ENCODE data around the gene DCTN5. TPM values are rescaled to one million over a fixed set of nuclear protein-coding genes. Genes with fewer than 3 reads are reported as not detected.

DCTN5 gene
- total and polyA plus RNA-seq, 7 experiments from 2014 or later: 34.9 to 100 (median 54.0) TPM

- Mint-ChIP-seq H3K4me1 (peaks cover 0 to 9% (median 4%) of the 10 kb centered on the region in 7 donors), H3K9me3 (peaks cover 0 to 16% (median 6%) of the 10 kb centered on the region in 11 donors), H3K4me3 (no peak overlapping the region), H3K27ac (peak overlapping the region in 1 of 9 donors; percentile 36), H3K36me3 (peaks cover 0 to 8% (median 3%) of the 10 kb centered on the region in 5 donors), H3K27me3 (peaks cover 0 to 11% (median 3%) of the 10 kb centered on the region in 5 donors)
- Histone ChIP-seq H3K27me3 (ENCODE audit: control insufficient read depth in 2 of 2, insufficient read depth in 2 of 2, low read length in 2 of 2) (no peaks in the 10 kb centered on the region), H3K36me3 (ENCODE audit: control insufficient read depth in 2 of 3, insufficient read depth in 3 of 3, low read length in 3 of 3) (no peaks in the 10 kb centered on the region), H3K9me3 (ENCODE audit: control insufficient read depth in 2 of 3, low read length in 3 of 3) (no peaks in the 10 kb centered on the region), H3K4me1 (ENCODE audit: control insufficient read depth in 2 of 2, insufficient read depth in 2 of 2, low read length in 2 of 2) (peaks cover 0 to 10% of the 10 kb centered on the region in 2 donors), H3K27ac (ENCODE audit: low read depth, low read length) (no peak overlapping the region), H3K4me3 (ENCODE audit: low read length) (no peak overlapping the region)
- ChIA-PET CTCF (no interaction called here), POLR2A (no interaction called here)
- ATAC-seq (peak; percentile 62), DNase-seq (no peak)
- intact Hi-C loops (cut with micrococcal nuclease): no loop called here
Measured at GRCh38 chr16:23699100-23699499, 57.8 kb downstream of the DCTN5 start.

- Mint-ChIP-seq H3K4me3 (no peak overlapping the region), H3K9me3 (peaks cover 0 to 16% (median 6%) of the 10 kb centered on the region in 11 donors), H3K36me3 (peaks cover 0 to 8% (median 3%) of the 10 kb centered on the region in 5 donors), H3K27ac (no peak overlapping the region), H3K27me3 (peaks cover 3 to 14% (median 8%) of the 10 kb centered on the region in 5 donors), H3K4me1 (peaks cover 0 to 6% (median 0%) of the 10 kb centered on the region in 7 donors)
- Histone ChIP-seq H3K27me3 (ENCODE audit: control insufficient read depth in 2 of 2, insufficient read depth in 2 of 2, low read length in 2 of 2) (no peaks in the 10 kb centered on the region), H3K9me3 (ENCODE audit: control insufficient read depth in 2 of 3, low read length in 3 of 3) (no peaks in the 10 kb centered on the region), H3K36me3 (ENCODE audit: control insufficient read depth in 2 of 3, insufficient read depth in 3 of 3, low read length in 3 of 3) (no peaks in the 10 kb centered on the region), H3K4me3 (ENCODE audit: low read length) (no peak overlapping the region), H3K27ac (ENCODE audit: low read depth, low read length) (no peak overlapping the region), H3K4me1 (ENCODE audit: control insufficient read depth in 2 of 2, insufficient read depth in 2 of 2, low read length in 2 of 2) (peaks cover 0 to 10% of the 10 kb centered on the region in 2 donors)
- no peak for DNase-seq
- POLR2A ChIA-PET: no interaction called here
- intact Hi-C loops (cut with micrococcal nuclease): no loop called here
- no peak for ATAC-seq
- CTCF ChIA-PET: no interaction called here
Measured at GRCh38 chr16:23700093-23700492, 58.8 kb downstream of the DCTN5 start.

- ChIA-PET CTCF (no interaction called here), POLR2A (no interaction called here)
- intact Hi-C loops (cut with micrococcal nuclease): no loop called here
Measured at GRCh38 chr16:23700509-23700908, 59.2 kb downstream of the DCTN5 start.

GRCh38 chr16:23701045-23701444, 59.8 kb downstream of the DCTN5 start:
- Mint-ChIP-seq H3K9me3 (peaks cover 0 to 16% (median 9%) of the 10 kb centered on the region in 11 donors), H3K4me1 (peaks cover 0 to 6% (median 0%) of the 10 kb centered on the region in 7 donors), H3K4me3 (no peak overlapping the region), H3K27me3 (peaks cover 3 to 24% (median 14%) of the 10 kb centered on the region in 5 donors), H3K36me3 (peaks cover 0 to 8% (median 3%) of the 10 kb centered on the region in 5 donors), H3K27ac (no peak overlapping the region)
- POLR2A ChIA-PET: no interaction called here
- H3K9me3 ChIP-seq (ENCODE audit: control insufficient read depth in 2 of 3, low read length in 3 of 3): no peaks in the 10 kb centered on the region
- no peaks in the 10 kb centered on the region for H3K36me3 ChIP-seq (ENCODE audit: control insufficient read depth in 2 of 3, insufficient read depth in 3 of 3, low read length in 3 of 3)
- H3K4me1 ChIP-seq (ENCODE audit: control insufficient read depth in 2 of 2, insufficient read depth in 2 of 2, low read length in 2 of 2): peaks cover 0 to 10% of the 10 kb centered on the region in 2 donors
- DNase-seq: no peak
- no peaks in the 10 kb centered on the region for H3K27me3 ChIP-seq (ENCODE audit: control insufficient read depth in 2 of 2, insufficient read depth in 2 of 2, low read length in 2 of 2)
- no peak for ATAC-seq
- no peak overlapping the region for H3K27ac ChIP-seq (ENCODE audit: low read depth, low read length)
- no peak overlapping the region for H3K4me3 ChIP-seq (ENCODE audit: low read length)
- CTCF ChIA-PET: no interaction called here
- intact Hi-C loops (cut with micrococcal nuclease): no loop called here

More at GRCh38 chr16:23700509-23700908, 59.2 kb downstream of the DCTN5 start:
- Mint-ChIP-seq H3K4me3 (no peak overlapping the region), H3K9me3 (peaks cover 0 to 16% (median 9%) of the 10 kb centered on the region in 11 donors), H3K27me3 (peaks cover 3 to 18% (median 8%) of the 10 kb centered on the region in 5 donors), H3K36me3 (peaks cover 0 to 8% (median 3%) of the 10 kb centered on the region in 5 donors), H3K27ac (no peak overlapping the region), H3K4me1 (peaks cover 0 to 6% (median 0%) of the 10 kb centered on the region in 7 donors)
- Histone ChIP-seq H3K27me3 (ENCODE audit: control insufficient read depth in 2 of 2, insufficient read depth in 2 of 2, low read length in 2 of 2) (no peaks in the 10 kb centered on the region), H3K4me3 (ENCODE audit: low read length) (no peak overlapping the region), H3K27ac (ENCODE audit: low read depth, low read length) (no peak overlapping the region), H3K9me3 (ENCODE audit: control insufficient read depth in 2 of 3, low read length in 3 of 3) (no peaks in the 10 kb centered on the region), H3K4me1 (ENCODE audit: control insufficient read depth in 2 of 2, insufficient read depth in 2 of 2, low read length in 2 of 2) (peaks cover 0 to 10% of the 10 kb centered on the region in 2 donors), H3K36me3 (ENCODE audit: control insufficient read depth in 2 of 3, insufficient read depth in 3 of 3, low read length in 3 of 3) (no peaks in the 10 kb centered on the region)
- ATAC-seq (no peak), DNase-seq (no peak)

GRCh38 chr16:23702951-23703350, 61.7 kb downstream of the DCTN5 start:
- DNase-seq (no peak), ATAC-seq (no peak)
- CTCF ChIA-PET: no interaction called here
- no peak overlapping the region for H3K27ac ChIP-seq (ENCODE audit: low read depth, low read length)
- Mint-ChIP-seq H3K27me3 (peaks cover 3 to 28% (median 20%) of the 10 kb centered on the region in 5 donors), H3K9me3 (peaks cover 0 to 16% (median 9%) of the 10 kb centered on the region in 11 donors), H3K4me1 (peaks cover 0 to 6% (median 0%) of the 10 kb centered on the region in 7 donors), H3K36me3 (peaks cover 0 to 8% (median 3%) of the 10 kb centered on the region in 5 donors), H3K27ac (no peak overlapping the region), H3K4me3 (no peak overlapping the region)
- H3K4me1 ChIP-seq (ENCODE audit: control insufficient read depth in 2 of 2, insufficient read depth in 2 of 2, low read length in 2 of 2): peaks cover 0 to 10% of the 10 kb centered on the region in 2 donors
- H3K4me3 ChIP-seq (ENCODE audit: low read length): no peak overlapping the region
- POLR2A ChIA-PET: no interaction called here
- intact Hi-C loops (cut with micrococcal nuclease): no loop called here
- H3K36me3 ChIP-seq (ENCODE audit: control insufficient read depth in 2 of 3, insufficient read depth in 3 of 3, low read length in 3 of 3): no peaks in the 10 kb centered on the region
- no peaks in the 10 kb centered on the region for H3K27me3 ChIP-seq (ENCODE audit: control insufficient read depth in 2 of 2, insufficient read depth in 2 of 2, low read length in 2 of 2)
- H3K9me3 ChIP-seq (ENCODE audit: control insufficient read depth in 2 of 3, low read length in 3 of 3): no peaks in the 10 kb centered on the region

- POLR2A ChIA-PET: no interaction called here
- CTCF ChIA-PET: no interaction called here
- no peak for ATAC-seq
Measured at GRCh38 chr16:23704772-23705516, 63.7 kb downstream of the DCTN5 start.

More at GRCh38 chr16:23704772-23705516, 63.7 kb downstream of the DCTN5 start:
- intact Hi-C loops (cut with micrococcal nuclease): no loop called here
- peaks cover 0 to 11% (median 0%) of the 10 kb centered on the region in 3 experiments for H3K9me3 ChIP-seq (ENCODE audit: control insufficient read depth in 2 of 3, low read length in 3 of 3)
- Mint-ChIP-seq H3K4me1 (peaks cover 0 to 6% (median 0%) of the 10 kb centered on the region in 7 donors), H3K4me3 (no peak overlapping the region), H3K9me3 (peaks cover 0 to 31% (median 14%) of the 10 kb centered on the region in 11 donors), H3K36me3 (peaks cover 0 to 8% (median 3%) of the 10 kb centered on the region in 5 donors), H3K27me3 (peaks cover 3 to 35% (median 21%) of the 10 kb centered on the region in 5 donors), H3K27ac (no peak overlapping the region)
- no peaks in the 10 kb centered on the region for H3K4me1 ChIP-seq (ENCODE audit: control insufficient read depth in 2 of 2, insufficient read depth in 2 of 2, low read length in 2 of 2)
- H3K27me3 ChIP-seq (ENCODE audit: control insufficient read depth in 2 of 2, insufficient read depth in 2 of 2, low read length in 2 of 2): no peaks in the 10 kb centered on the region
- H3K27ac ChIP-seq (ENCODE audit: low read depth, low read length): no peak overlapping the region
- H3K4me3 ChIP-seq (ENCODE audit: low read length): no peak overlapping the region
- DNase-seq: no peak
- no peaks in the 10 kb centered on the region for H3K36me3 ChIP-seq (ENCODE audit: control insufficient read depth in 2 of 3, insufficient read depth in 3 of 3, low read length in 3 of 3)

All from naive thymus-derived CD4-positive, alpha-beta T cell (primary cell).